HG02623 (cell line): Measurements from ENCODE around the gene LRMDA.
"Not testable (repeated sequence)": the region's sequence is repeated elsewhere in the genome, so short reads cannot be mapped to it uniquely, and the experiment has no call there.

Source experiments
- ATAC-seq: cut with Tn5 transposase; IDR thresholded peaks from one replicate; pipeline ENCODE4 v1.9.1; 2021; ENCODE audit warnings: moderate library complexity; ENCODE audit not compliant: unreplicated experiment

Gene LRMDA

GRCh38 chr10:75605096-75605495 lies 173.7 kb downstream of the LRMDA start:
- ATAC-seq = no peak

- not testable (repeated sequence) for ATAC-seq
Observed at GRCh38 chr10:75605795-75606194, 174.4 kb downstream of the LRMDA start.

GRCh38 chr10:75606203-75606779 lies 174.9 kb downstream of the LRMDA start:
- ATAC-seq = no peak

GRCh38 chr10:75607576-75607975 lies 176.2 kb downstream of the LRMDA start:
- no peak for ATAC-seq

- ATAC-seq = no peak
Observed at GRCh38 chr10:75610183-75610582, 178.8 kb downstream of the LRMDA start.

GRCh38 chr10:75611172-75611992 lies 180.0 kb downstream of the LRMDA start:
- no peak for ATAC-seq

GRCh38 chr10:75611993-75612372 lies 180.6 kb downstream of the LRMDA start:
- ATAC-seq = peak; percentile 20

GRCh38 chr10:75612904-75613684 lies 181.7 kb downstream of the LRMDA start:
- peak; percentile 29 for ATAC-seq

GRCh38 chr10:75613685-75614504 lies 182.5 kb downstream of the LRMDA start:
- ATAC-seq = no peak

- ATAC-seq = no peak
Observed at GRCh38 chr10:75616076-75616475, 184.7 kb downstream of the LRMDA start.

GRCh38 chr10:75616874-75617478 lies 185.6 kb downstream of the LRMDA start:
- no peak for ATAC-seq

- no peak for ATAC-seq
Observed at GRCh38 chr10:75617485-75618155, 186.2 kb downstream of the LRMDA start.

GRCh38 chr10:75619635-75620034 lies 188.2 kb downstream of the LRMDA start:
- ATAC-seq = no peak

GRCh38 chr10:75620356-75620755 lies 188.9 kb downstream of the LRMDA start:
- ATAC-seq = no peak

GRCh38 chr10:75621003-75621402 lies 189.6 kb downstream of the LRMDA start:
- not testable (repeated sequence) for ATAC-seq

GRCh38 chr10:75622503-75622902 lies 191.1 kb downstream of the LRMDA start:
- no peak for ATAC-seq

GRCh38 chr10:75623310-75624093 lies 192.1 kb downstream of the LRMDA start:
- no peak for ATAC-seq

- no peak for ATAC-seq
Observed at GRCh38 chr10:75624638-75625037, 193.2 kb downstream of the LRMDA start.

- ATAC-seq = no peak
Observed at GRCh38 chr10:75630746-75631145, 199.3 kb downstream of the LRMDA start.
